GM23338 (cell line): Measurements from ENCODE around the gene AGAP1.

Experiments
- CREB1 ChIP-seq: fragments of 250-450 bp; sonication (Bioruptor Pico); IDR thresholded peaks from 2 replicates; pipeline ENCODE4 v1.5.0; 2020; ENCODE audit warnings: low read depth, mild to moderate bottlenecking, moderate library complexity
- CTCF ChIP-seq, 2 experiments: fragments of 200-600 bp in 1 of 2; sonication (generic) in 1 of 2; conservative IDR thresholded peaks; 2 replicates each; pipeline versions ENCODE4 v1.5.1 to v1.6.1; 2016 to 2017; ENCODE audit warnings: antibody characterized with exemption in 2 of 2, low read depth in 2 of 2, mild to moderate bottlenecking in 2 of 2, moderate library complexity in 1 of 2
- ETS1 ChIP-seq: IDR thresholded peaks from 2 replicates; pipeline ENCODE4 v1.6.1; 2016; ENCODE audit warnings: antibody characterized with exemption
- EZH2 ChIP-seq: fragments of 200-600 bp; sonication (generic); IDR thresholded peaks from one replicate; pipeline ENCODE4 v1.8.0; 2017; ENCODE audit warnings: antibody characterized with exemption, mild to moderate bottlenecking, low read depth; ENCODE audit not compliant: unreplicated experiment
- EZH2phosphoT487 ChIP-seq: fragments of 200-600 bp; sonication (generic); IDR thresholded peaks from one replicate; pipeline ENCODE4 v1.8.1; 2018; ENCODE audit warnings: antibody characterized with exemption; ENCODE audit not compliant: unreplicated experiment
- JUNB ChIP-seq: IDR thresholded peaks from one replicate; pipeline ENCODE4 v1.6.1; 2016; ENCODE audit warnings: antibody characterized with exemption; ENCODE audit not compliant: unreplicated experiment
- NANOG ChIP-seq: IDR thresholded peaks from 2 replicates; pipeline ENCODE4 v1.6.1; 2016; ENCODE audit warnings: antibody characterized with exemption, borderline replicate concordance
- POLR2AphosphoS5 ChIP-seq: IDR thresholded peaks from 2 replicates; pipeline ENCODE4 v1.6.1; 2016; ENCODE audit warnings: antibody characterized with exemption, low read depth
- REST ChIP-seq: IDR thresholded peaks from one replicate; pipeline ENCODE4 v1.6.1; 2018; ENCODE audit warnings: antibody characterized with exemption; ENCODE audit not compliant: unreplicated experiment
- STAT1 ChIP-seq: IDR thresholded peaks from one replicate; pipeline ENCODE4 v1.6.1; 2016; ENCODE audit warnings: antibody characterized with exemption; ENCODE audit not compliant: unreplicated experiment
- ZNF114 ChIP-seq: fragments of 250-450 bp; sonication (Bioruptor Pico); IDR thresholded peaks from 2 replicates; pipeline ENCODE4 v1.5.0; 2020; ENCODE audit warnings: mild to moderate bottlenecking, moderate library complexity
- ZNF331 ChIP-seq: fragments of 250-450 bp; sonication (Bioruptor Pico); IDR thresholded peaks from 2 replicates; pipeline ENCODE4 v1.5.0; 2020; ENCODE audit warnings: low read depth, mild to moderate bottlenecking, moderate library complexity
- ZNF462 ChIP-seq: fragments of 250-450 bp; sonication (Bioruptor Pico); IDR thresholded peaks from 2 replicates; pipeline ENCODE4 v1.5.0; 2020; ENCODE audit warnings: mild to moderate bottlenecking, moderate library complexity

- TF ChIP-seq CTCF (conservative IDR thresholded peaks at IDR 0.05; ENCODE audit: low read depth in 2 of 2): no peak
- no peak for TF ChIP-seq REST
- no peak for TF ChIP-seq POLR2AphosphoS5
- TF ChIP-seq EZH2: no peak
- no peak for TF ChIP-seq EZH2phosphoT487
- TF ChIP-seq ZNF462 (CRISPR knock-in tag): no peak
- TF ChIP-seq NANOG: no peak
- no peak for TF ChIP-seq ETS1
- TF ChIP-seq ZNF331 (CRISPR knock-in tag): no peak
- no peak for TF ChIP-seq CREB1
- no peak for TF ChIP-seq ZNF114
- no peak for TF ChIP-seq STAT1
- TF ChIP-seq JUNB: no peak
Observed at GRCh38 chr2:235897992-235898391, 404.1 kb downstream of the AGAP1 start.
